ENCODE data around the gene MED27. TPM values are rescaled to one million over a fixed set of nuclear protein-coding genes. Genes with fewer than 3 reads are reported as not detected.

MED27 gene
- total RNA-seq, 1 experiment from 2014 or later = 24.4 TPM

DNA sequence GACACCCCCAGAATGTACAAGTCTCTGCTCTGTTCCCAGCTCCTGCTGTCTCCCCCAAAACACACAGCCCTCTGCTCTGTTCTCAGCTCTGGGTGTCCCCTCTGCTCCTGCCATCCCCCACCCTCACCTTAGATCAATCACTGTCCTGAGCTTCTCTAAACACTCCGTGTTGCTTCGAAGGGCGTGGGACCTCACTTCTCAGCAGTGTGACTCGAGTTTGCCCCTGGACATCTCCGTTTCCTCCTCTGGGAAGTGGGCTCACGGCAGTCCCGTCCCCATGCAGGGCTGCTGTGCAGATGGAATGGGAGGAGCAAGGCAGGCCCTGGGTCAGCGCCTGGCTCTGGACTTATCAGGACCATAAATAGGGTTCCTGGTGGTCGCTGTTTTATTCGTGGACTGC is 241.8 kb downstream of the MED27 start:
- BruUV-seq (replicated peaks) = no TSS peak
- TF ChIP-seq REST (IDR thresholded peaks at IDR 0.05; ENCODE audit: insufficient read depth in 1 of 2, low read depth in 2 of 2, low read length in 1 of 2) = no peak
- Histone ChIP-seq H3K36me3 (ENCODE audit: control insufficient read depth, insufficient read depth, low read length) (no peaks in the 10 kb centered on the region), H3K27ac (ENCODE audit: low read length) (no peak overlapping the region), H3K9me3 (ENCODE audit: control insufficient read depth, insufficient read depth, low read depth, low read length) (no peaks in the 10 kb centered on the region), H3K27me3 (ENCODE audit: control insufficient read depth, insufficient read depth, low read length) (no peaks in the 10 kb centered on the region), H3K4me1 (ENCODE audit: control insufficient read depth, insufficient read depth, low read length) (no peaks in the 10 kb centered on the region), H3K4me3 (ENCODE audit: low read depth in 2 of 2, low read length in 2 of 2) (no peak overlapping the region)
- POLR2A ChIA-PET = no interaction called here
- in situ Hi-C loops (cut with HindIII; ENCODE audit: low pct_unique_long_range_greater_than_20kb, low sequenced_read_pairs) (no loop called here), intact Hi-C loops (cut with micrococcal nuclease; ENCODE audit: unreplicated experiment) (no loop called here)
- ATAC-seq (no peak), DNase-seq (ENCODE audit: low read depth, low spot score) (no peak)
- CTCF ChIA-PET = interaction anchor here (0.7 kb wide), 1 partner anchor 301 kb away, joined by 5 read pairs; no protein-coding TSS in a partner anchor

DNA sequence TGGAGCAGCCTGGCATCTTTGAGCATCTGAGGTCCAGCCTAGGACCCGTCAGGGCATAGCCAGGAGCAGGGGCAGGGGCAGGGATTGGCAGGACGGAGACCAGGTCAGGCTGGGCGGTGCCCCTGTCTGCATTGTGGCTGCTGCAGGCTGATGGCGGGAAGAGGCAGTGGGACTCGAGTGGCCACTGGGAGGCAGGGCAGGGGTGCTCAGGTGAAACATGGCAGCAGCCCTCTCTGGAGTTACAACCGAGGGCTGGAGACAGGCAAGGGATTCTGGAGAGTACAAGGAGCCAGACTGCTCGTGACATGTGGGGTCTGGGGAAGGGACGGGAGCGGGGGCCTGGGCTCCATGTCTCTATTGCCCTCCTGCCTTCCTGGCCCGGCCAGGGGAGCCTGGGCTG is 242.4 kb downstream of the MED27 start:
- POLR2A ChIA-PET = no interaction called here

More for the DNA sequence above, 242.4 kb downstream of the MED27 start:
- Histone ChIP-seq H3K27me3 (ENCODE audit: control insufficient read depth, insufficient read depth, low read length) (no peaks in the 10 kb centered on the region), H3K9me3 (ENCODE audit: control insufficient read depth, insufficient read depth, low read depth, low read length) (no peaks in the 10 kb centered on the region), H3K36me3 (ENCODE audit: control insufficient read depth, insufficient read depth, low read length) (no peaks in the 10 kb centered on the region), H3K4me3 (ENCODE audit: low read depth in 2 of 2, low read length in 2 of 2) (no peak overlapping the region), H3K27ac (ENCODE audit: low read length) (no peak overlapping the region), H3K4me1 (ENCODE audit: control insufficient read depth, insufficient read depth, low read length) (no peaks in the 10 kb centered on the region)
- CTCF ChIA-PET = no interaction called here
- no TSS peak for BruUV-seq (replicated peaks)
- peak; percentile 75 for ATAC-seq
- in situ Hi-C loops (cut with HindIII; ENCODE audit: low pct_unique_long_range_greater_than_20kb, low sequenced_read_pairs) = no loop called here
- DNase-seq (ENCODE audit: low read depth, low spot score) = no peak
- intact Hi-C loops (cut with micrococcal nuclease; ENCODE audit: unreplicated experiment) = no loop called here
- TF ChIP-seq REST (IDR thresholded peaks at IDR 0.05; ENCODE audit: insufficient read depth in 1 of 2, low read depth in 2 of 2, low read length in 1 of 2) = no peak
- no peak for TF ChIP-seq TCF7L2 (IDR thresholded peaks at IDR 0.05; ENCODE audit: low read depth, low read length)
- no peak for TF ChIP-seq SIN3A (IDR thresholded peaks at IDR 0.05; ENCODE audit: borderline replicate concordance, insufficient read depth, low read depth, low read length)
- TF ChIP-seq CTCF (IDR thresholded peaks at IDR 0.05) = no peak; the same call in 1 of the 2 replicates
- TF ChIP-seq POLR2AphosphoS5 (IDR thresholded peaks at IDR 0.05; ENCODE audit: low read depth, low read length) = no peak

Measured in Panc1 (cell line).